ENCODE data around the gene PLG. TPM values are rescaled to one million over a fixed set of nuclear protein-coding genes. Genes with fewer than 3 reads are reported as not detected.
A peak's percentile ranks its signal among the peaks of the same experiment; 100 is the strongest.
"Not testable (repeated sequence)": the region's sequence is repeated elsewhere in the genome, so short reads cannot be mapped to it uniquely, and the experiment has no call there.

PLG gene
- total and polyA plus RNA-seq, 2 donors (not counting 1 experiment from before 2014, with no cell fraction given): not detected

DNA sequence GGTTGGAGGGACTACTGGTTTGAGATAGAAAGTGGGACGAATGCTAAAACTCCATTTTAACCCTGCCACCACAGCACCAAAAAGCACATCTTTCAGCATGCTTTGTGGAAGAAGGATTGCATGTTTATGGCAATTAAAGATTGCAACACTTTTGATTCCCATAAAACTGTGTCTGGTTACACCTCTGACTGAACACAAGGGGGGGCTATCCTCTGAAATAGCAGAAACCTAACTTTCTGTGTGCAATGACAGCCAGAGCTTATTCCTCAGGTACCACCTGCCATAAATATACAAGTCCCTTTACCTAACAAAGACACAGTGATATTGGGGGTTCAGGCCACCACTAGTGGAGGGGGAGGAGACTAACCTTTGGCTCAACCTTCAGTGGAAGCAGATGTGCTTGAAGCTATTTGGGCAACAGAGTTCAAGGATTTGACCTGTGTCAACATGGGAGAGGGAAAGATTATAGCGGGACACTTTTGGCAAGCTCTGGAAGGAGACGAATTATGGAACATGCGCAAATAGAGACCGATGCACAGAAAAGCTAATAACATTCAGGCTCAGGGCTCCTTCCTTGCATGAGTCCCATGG is 9.6 kb upstream of the PLG start:
- no peak for DNase-seq (ENCODE audit: low read depth in 2 of 2)
- TF ChIP-seq CTCF (conservative IDR thresholded peaks at IDR 0.05 in 1 of 2, IDR thresholded peaks at IDR 0.05 in 1 of 2; ENCODE audit: low read depth in 1 of 2, low read length in 2 of 2): no peak

DNA sequence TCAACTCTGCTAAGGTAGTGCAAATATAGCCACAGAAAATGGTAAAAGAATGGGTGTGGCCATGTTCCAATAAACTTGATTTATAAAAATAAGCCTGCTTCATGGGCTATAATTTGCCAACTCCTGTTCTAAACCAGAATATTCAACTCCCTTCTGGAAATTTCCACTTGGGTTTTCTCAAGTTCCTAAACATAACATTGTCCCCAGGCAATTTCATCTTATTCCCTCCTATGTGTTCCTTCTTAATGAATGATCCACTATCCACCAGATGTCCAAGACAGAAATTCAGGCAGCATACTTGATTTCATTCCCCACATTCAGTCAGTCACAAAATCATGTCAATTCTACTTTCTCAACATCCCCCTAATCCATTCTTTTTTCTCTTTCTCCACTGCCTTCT is 7.0 kb upstream of the PLG start:
- H4K20me1 ChIP-seq (ENCODE audit: control insufficient read depth, extremely low read depth, insufficient read depth, low read length); H3K79me2 ChIP-seq (ENCODE audit: control insufficient read depth, insufficient read depth, low read length); H3K27me3 ChIP-seq (ENCODE audit: control insufficient read depth, insufficient read depth, low read length); H3K36me3 ChIP-seq (ENCODE audit: control insufficient read depth, insufficient read depth, low read length); H2AFZ ChIP-seq (ENCODE audit: low read length); H3K9me3 ChIP-seq (ENCODE audit: control insufficient read depth, insufficient read depth, low read depth, low read length); H3K9ac ChIP-seq (ENCODE audit: insufficient read depth, low read length); H3K27ac ChIP-seq (ENCODE audit: insufficient read depth, low read length); H3K4me2 ChIP-seq (ENCODE audit: extremely low read depth, insufficient read depth, low read length); H3K4me3 ChIP-seq (replicated peaks in 1 of 4; ENCODE audit: control extremely low read depth in 1 of 4, insufficient read depth in 1 of 4, low read depth in 3 of 4, low read length in 4 of 4); H3K4me1 ChIP-seq (ENCODE audit: control insufficient read depth, extremely low read depth, insufficient read depth, low read length): not testable (repeated sequence)
- peak; percentile 2 to 43 for DNase-seq (ENCODE audit: low read depth in 2 of 2)

More for the DNA sequence above, 9.6 kb upstream of the PLG start:
- no peaks in the 10 kb centered on the region for H3K9me3 ChIP-seq (ENCODE audit: control insufficient read depth, insufficient read depth, low read depth, low read length)
- no peak overlapping the region for H3K27ac ChIP-seq (ENCODE audit: insufficient read depth, low read length)
- no peak overlapping the region for H3K9ac ChIP-seq (ENCODE audit: insufficient read depth, low read length)
- H3K4me3 ChIP-seq (replicated peaks in 1 of 4; ENCODE audit: control extremely low read depth in 1 of 4, insufficient read depth in 1 of 4, low read depth in 3 of 4, low read length in 4 of 4): no peak overlapping the region
- no peak overlapping the region for H3K4me2 ChIP-seq (ENCODE audit: extremely low read depth, insufficient read depth, low read length)
- H3K27me3 ChIP-seq (ENCODE audit: control insufficient read depth, insufficient read depth, low read length): no peaks in the 10 kb centered on the region
- no peaks in the 10 kb centered on the region for H3K36me3 ChIP-seq (ENCODE audit: control insufficient read depth, insufficient read depth, low read length)
- H2AFZ ChIP-seq (ENCODE audit: low read length): no peak overlapping the region
- H3K4me1 ChIP-seq (ENCODE audit: control insufficient read depth, extremely low read depth, insufficient read depth, low read length): no peaks in the 10 kb centered on the region
- no peaks in the 10 kb centered on the region for H3K79me2 ChIP-seq (ENCODE audit: control insufficient read depth, insufficient read depth, low read length)
- H4K20me1 ChIP-seq (ENCODE audit: control insufficient read depth, extremely low read depth, insufficient read depth, low read length): no peaks in the 10 kb centered on the region

GRCh38 chr6:160695622-160696021 is 6.4 kb upstream of the PLG start:
- not testable (repeated sequence) for H3K36me3 ChIP-seq (ENCODE audit: control insufficient read depth, insufficient read depth, low read length)

DNA sequence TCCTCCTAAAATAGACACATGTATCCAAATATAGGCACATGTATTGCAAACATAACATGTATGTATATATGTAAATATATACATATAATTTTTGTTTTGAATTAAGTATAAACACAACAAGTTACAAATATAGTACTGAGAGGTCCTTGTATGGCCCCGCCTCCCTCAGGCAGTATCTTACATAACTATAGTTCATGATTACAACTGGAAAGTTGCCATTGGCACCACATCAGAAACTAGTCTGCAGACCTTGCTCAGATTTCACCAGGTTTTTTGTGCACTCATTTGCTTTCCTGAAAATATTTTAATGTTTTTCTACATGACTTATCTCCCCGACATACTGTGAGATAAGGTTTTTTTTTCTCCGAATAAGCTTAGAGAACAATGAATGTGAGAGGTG is 5.2 kb upstream of the PLG start:
- not testable (repeated sequence) for H3K9me3 ChIP-seq (ENCODE audit: control insufficient read depth, insufficient read depth, low read depth, low read length); H3K36me3 ChIP-seq (ENCODE audit: control insufficient read depth, insufficient read depth, low read length); H3K79me2 ChIP-seq (ENCODE audit: control insufficient read depth, insufficient read depth, low read length); H3K4me2 ChIP-seq (ENCODE audit: extremely low read depth, insufficient read depth, low read length); H3K9ac ChIP-seq (ENCODE audit: insufficient read depth, low read length); H3K4me1 ChIP-seq (ENCODE audit: control insufficient read depth, extremely low read depth, insufficient read depth, low read length); H3K4me3 ChIP-seq (replicated peaks in 1 of 4; ENCODE audit: control extremely low read depth in 1 of 4, insufficient read depth in 1 of 4, low read depth in 3 of 4, low read length in 4 of 4); H3K27ac ChIP-seq (ENCODE audit: insufficient read depth, low read length); H3K27me3 ChIP-seq (ENCODE audit: control insufficient read depth, insufficient read depth, low read length); H4K20me1 ChIP-seq (ENCODE audit: control insufficient read depth, extremely low read depth, insufficient read depth, low read length); DNase-seq (ENCODE audit: low read depth in 2 of 2); H2AFZ ChIP-seq (ENCODE audit: low read length)

More at GRCh38 chr6:160695622-160696021, 6.4 kb upstream of the PLG start:
- H4K20me1 ChIP-seq (ENCODE audit: control insufficient read depth, extremely low read depth, insufficient read depth, low read length); H3K27me3 ChIP-seq (ENCODE audit: control insufficient read depth, insufficient read depth, low read length); H3K27ac ChIP-seq (ENCODE audit: insufficient read depth, low read length); H3K9ac ChIP-seq (ENCODE audit: insufficient read depth, low read length); H3K4me3 ChIP-seq (replicated peaks in 1 of 4; ENCODE audit: control extremely low read depth in 1 of 4, insufficient read depth in 1 of 4, low read depth in 3 of 4, low read length in 4 of 4); H2AFZ ChIP-seq (ENCODE audit: low read length); H3K4me2 ChIP-seq (ENCODE audit: extremely low read depth, insufficient read depth, low read length); H3K9me3 ChIP-seq (ENCODE audit: control insufficient read depth, insufficient read depth, low read depth, low read length); H3K4me1 ChIP-seq (ENCODE audit: control insufficient read depth, extremely low read depth, insufficient read depth, low read length); DNase-seq (ENCODE audit: low read depth in 2 of 2); H3K79me2 ChIP-seq (ENCODE audit: control insufficient read depth, insufficient read depth, low read length): not testable (repeated sequence)

Measured in fibroblast of lung (primary cell).